H1 (cell line): ENCODE results near the gene HRH1. TPM values are rescaled to one million over a fixed set of nuclear protein-coding genes. Genes with fewer than 3 reads are reported as not detected.

Experiments used
- CEBPB ChIP-seq: IDR thresholded peaks from 2 replicates; pipeline ENCODE4 v1.6.1; 2012; ENCODE audit warnings: low read depth, low read length
- HDAC6 ChIP-seq: IDR thresholded peaks from one replicate; pipeline ENCODE4 v1.7.1; 2012; ENCODE audit warnings: low read depth, mild to moderate bottlenecking, inconsistent platforms, low read length, moderate library complexity
- JUN ChIP-seq: IDR thresholded peaks from 2 replicates; pipeline ENCODE4 v1.6.1; 2011; ENCODE audit warnings: low read depth, mild to moderate bottlenecking, improper control_type of control experiment, low read length
- NRF1 ChIP-seq: IDR thresholded peaks from 2 replicates; pipeline ENCODE4 v1.6.1; 2011; ENCODE audit warnings: mild to moderate bottlenecking, low read depth, low read length, improper control_type of control experiment
- PHF8 ChIP-seq: fragments of 200-600 bp; sonication (generic); conservative IDR thresholded peaks from 2 replicates; pipeline ENCODE4 v1.7.1; 2012; ENCODE audit warnings: low read depth, mild to moderate bottlenecking, inconsistent platforms, low read length, moderate library complexity
- RFX5 ChIP-seq: IDR thresholded peaks from 2 replicates; pipeline ENCODE4 v1.6.1; 2011; ENCODE audit warnings: low read depth, low read length, improper control_type of control experiment, borderline replicate concordance
- SIX5 ChIP-seq: IDR thresholded peaks from 2 replicates; pipeline ENCODE4 v1.6.1; 2011; ENCODE audit warnings: mild to moderate bottlenecking, low read depth, low read length
- SP2 ChIP-seq: IDR thresholded peaks from 2 replicates; pipeline ENCODE4 v1.6.1; 2012; ENCODE audit warnings: mild to moderate bottlenecking, low read length, inconsistent platforms
- TAF1 ChIP-seq: IDR thresholded peaks from 2 replicates; pipeline ENCODE4 v1.6.1; 2011; ENCODE audit warnings: mild to moderate bottlenecking, low read depth, low read length
- TEAD4 ChIP-seq: IDR thresholded peaks from 2 replicates; pipeline ENCODE4 v1.6.1; 2012; ENCODE audit warnings: low read depth, low read length, inconsistent platforms, mixed read lengths
- polyA plus RNA-seq, 7 experiments: library from polyadenylated mRNA; depleted of rRNA in 3 of 7; stranded (reverse) in 5 of 7; unstranded in 2 of 7; fragments of >200 nt in 5 of 7; fragments of 200-250 nt in 2 of 7; gene quantifications; 1 replicate in 5 of 7; 2 replicates in 1 of 7; 4 replicates in 1 of 7; pipeline versions ENCODE4 v1.2.1 to v1.2.3, GENCODE V29; 2011 to 2013; ENCODE audit warnings: missing spikeins in 2 of 7, mixed read lengths in 2 of 7
- total RNA-seq: library from RNA; stranded (reverse); fragmentation: NEBNext Ultra II Directional; extraction: Animal tissue kit (Norgen Biotek cat#: 25700); gene quantifications from 2 replicates; pipeline ENCODE4 v1.2.1, GENCODE V29; 2021
- TF ChIP-seq, protein P1 (sequence below): fragments of 300-600 bp; sonication (generic); IDR thresholded peaks from 2 replicates; pipeline ENCODE4 v1.7.1; 2012; ENCODE audit warnings: low read length, moderate library complexity, mild to moderate bottlenecking, inconsistent platforms; ENCODE audit not compliant: insufficient replicate concordance

Gene HRH1
- total and polyA plus RNA-seq, 2 of the 8 experiments (the other 6 are each of a cell fraction or from before 2014, with no cell fraction given) = 0.11 TPM; not detected in 1

DNA sequence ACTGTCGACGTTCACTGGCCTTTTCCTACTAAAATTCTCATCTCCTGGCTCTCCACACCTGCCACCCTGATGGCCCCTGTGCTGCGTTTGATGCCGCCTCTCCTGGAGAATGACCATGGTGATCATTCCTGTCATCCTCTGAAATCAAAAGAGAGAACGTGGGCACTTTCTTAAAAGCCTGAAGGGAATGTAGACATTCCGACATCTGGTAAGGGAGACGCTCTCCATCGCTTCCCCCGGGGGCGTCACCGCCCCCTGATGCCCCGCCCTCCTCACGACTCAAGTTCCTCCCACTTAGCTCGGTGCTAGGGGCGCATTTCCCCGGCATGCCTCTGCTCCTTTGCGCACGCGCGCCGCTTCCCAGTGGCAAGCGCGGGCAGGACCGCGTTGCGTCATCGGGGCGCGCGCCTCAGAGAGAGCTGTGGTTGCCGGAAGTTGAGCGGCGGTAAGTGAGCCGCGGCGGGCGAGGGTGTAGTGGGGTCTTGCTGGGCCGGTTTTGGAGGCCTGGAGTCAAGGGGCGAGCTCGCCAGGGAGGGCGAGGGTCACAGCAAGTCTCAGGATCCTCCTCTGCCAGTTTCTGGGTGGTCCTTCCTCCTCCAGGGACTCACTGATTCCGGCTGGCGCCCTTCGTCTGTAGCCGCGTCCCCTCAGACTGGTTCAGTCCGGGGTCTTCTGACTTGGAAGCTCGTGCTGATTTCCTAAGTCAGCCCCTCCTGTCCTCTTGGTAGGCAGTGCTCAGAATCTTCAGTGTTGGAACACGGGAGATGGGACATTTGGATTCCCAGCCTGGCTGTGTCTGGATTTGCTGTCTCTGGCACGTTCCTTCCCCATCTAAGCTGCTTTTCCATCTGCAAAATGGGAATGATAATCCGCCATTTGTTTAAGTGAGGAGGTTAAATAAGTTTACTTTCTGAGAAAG, 118.0 kb downstream of the HRH1 start, which contains the start of gene ATG7 (continued):
- TF ChIP-seq JUN (no peak), RFX5 (no peak), SP2 (no peak), CEBPB (peak; percentile 96), NRF1 (peak; percentile 77), TEAD4 (no peak; the same call in 1 of the 2 replicates), SIX5 (no peak), HDAC6 (no peak), PHF8 (peak; percentile 99), TAF1 (peak; percentile 83)
- TF ChIP-seq, protein P1, sequence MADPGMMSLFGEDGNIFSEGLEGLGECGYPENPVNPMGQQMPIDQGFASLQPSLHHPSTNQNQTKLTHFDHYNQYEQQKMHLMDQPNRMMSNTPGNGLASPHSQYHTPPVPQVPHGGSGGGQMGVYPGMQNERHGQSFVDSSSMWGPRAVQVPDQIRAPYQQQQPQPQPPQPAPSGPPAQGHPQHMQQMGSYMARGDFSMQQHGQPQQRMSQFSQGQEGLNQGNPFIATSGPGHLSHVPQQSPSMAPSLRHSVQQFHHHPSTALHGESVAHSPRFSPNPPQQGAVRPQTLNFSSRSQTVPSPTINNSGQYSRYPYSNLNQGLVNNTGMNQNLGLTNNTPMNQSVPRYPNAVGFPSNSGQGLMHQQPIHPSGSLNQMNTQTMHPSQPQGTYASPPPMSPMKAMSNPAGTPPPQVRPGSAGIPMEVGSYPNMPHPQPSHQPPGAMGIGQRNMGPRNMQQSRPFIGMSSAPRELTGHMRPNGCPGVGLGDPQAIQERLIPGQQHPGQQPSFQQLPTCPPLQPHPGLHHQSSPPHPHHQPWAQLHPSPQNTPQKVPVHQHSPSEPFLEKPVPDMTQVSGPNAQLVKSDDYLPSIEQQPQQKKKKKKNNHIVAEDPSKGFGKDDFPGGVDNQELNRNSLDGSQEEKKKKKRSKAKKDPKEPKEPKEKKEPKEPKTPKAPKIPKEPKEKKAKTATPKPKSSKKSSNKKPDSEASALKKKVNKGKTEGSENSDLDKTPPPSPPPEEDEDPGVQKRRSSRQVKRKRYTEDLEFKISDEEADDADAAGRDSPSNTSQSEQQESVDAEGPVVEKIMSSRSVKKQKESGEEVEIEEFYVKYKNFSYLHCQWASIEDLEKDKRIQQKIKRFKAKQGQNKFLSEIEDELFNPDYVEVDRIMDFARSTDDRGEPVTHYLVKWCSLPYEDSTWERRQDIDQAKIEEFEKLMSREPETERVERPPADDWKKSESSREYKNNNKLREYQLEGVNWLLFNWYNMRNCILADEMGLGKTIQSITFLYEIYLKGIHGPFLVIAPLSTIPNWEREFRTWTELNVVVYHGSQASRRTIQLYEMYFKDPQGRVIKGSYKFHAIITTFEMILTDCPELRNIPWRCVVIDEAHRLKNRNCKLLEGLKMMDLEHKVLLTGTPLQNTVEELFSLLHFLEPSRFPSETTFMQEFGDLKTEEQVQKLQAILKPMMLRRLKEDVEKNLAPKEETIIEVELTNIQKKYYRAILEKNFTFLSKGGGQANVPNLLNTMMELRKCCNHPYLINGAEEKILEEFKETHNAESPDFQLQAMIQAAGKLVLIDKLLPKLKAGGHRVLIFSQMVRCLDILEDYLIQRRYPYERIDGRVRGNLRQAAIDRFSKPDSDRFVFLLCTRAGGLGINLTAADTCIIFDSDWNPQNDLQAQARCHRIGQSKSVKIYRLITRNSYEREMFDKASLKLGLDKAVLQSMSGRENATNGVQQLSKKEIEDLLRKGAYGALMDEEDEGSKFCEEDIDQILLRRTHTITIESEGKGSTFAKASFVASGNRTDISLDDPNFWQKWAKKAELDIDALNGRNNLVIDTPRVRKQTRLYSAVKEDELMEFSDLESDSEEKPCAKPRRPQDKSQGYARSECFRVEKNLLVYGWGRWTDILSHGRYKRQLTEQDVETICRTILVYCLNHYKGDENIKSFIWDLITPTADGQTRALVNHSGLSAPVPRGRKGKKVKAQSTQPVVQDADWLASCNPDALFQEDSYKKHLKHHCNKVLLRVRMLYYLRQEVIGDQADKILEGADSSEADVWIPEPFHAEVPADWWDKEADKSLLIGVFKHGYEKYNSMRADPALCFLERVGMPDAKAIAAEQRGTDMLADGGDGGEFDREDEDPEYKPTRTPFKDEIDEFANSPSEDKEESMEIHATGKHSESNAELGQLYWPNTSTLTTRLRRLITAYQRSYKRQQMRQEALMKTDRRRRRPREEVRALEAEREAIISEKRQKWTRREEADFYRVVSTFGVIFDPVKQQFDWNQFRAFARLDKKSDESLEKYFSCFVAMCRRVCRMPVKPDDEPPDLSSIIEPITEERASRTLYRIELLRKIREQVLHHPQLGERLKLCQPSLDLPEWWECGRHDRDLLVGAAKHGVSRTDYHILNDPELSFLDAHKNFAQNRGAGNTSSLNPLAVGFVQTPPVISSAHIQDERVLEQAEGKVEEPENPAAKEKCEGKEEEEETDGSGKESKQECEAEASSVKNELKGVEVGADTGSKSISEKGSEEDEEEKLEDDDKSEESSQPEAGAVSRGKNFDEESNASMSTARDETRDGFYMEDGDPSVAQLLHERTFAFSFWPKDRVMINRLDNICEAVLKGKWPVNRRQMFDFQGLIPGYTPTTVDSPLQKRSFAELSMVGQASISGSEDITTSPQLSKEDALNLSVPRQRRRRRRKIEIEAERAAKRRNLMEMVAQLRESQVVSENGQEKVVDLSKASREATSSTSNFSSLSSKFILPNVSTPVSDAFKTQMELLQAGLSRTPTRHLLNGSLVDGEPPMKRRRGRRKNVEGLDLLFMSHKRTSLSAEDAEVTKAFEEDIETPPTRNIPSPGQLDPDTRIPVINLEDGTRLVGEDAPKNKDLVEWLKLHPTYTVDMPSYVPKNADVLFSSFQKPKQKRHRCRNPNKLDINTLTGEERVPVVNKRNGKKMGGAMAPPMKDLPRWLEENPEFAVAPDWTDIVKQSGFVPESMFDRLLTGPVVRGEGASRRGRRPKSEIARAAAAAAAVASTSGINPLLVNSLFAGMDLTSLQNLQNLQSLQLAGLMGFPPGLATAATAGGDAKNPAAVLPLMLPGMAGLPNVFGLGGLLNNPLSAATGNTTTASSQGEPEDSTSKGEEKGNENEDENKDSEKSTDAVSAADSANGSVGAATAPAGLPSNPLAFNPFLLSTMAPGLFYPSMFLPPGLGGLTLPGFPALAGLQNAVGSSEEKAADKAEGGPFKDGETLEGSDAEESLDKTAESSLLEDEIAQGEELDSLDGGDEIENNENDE = no peak
